ENCODE results near the gene TSPAN31. TPM values are rescaled to one million over a fixed set of nuclear protein-coding genes. Genes with fewer than 3 reads are reported as not detected.
A peak's percentile ranks its signal among the peaks of the same experiment; 100 is the strongest.
"Not testable (repeated sequence)": the region's sequence is repeated elsewhere in the genome, so short reads cannot be mapped to it uniquely, and the experiment has no call there.

TSPAN31 gene
- polyA plus RNA-seq, 12 donors = 40.6 to 55.8 (median 46.6) TPM; not detected in 1

GRCh38 chr12:57764662-57765002 lies 19.8 kb downstream of the TSPAN31 start:
- DNase-seq = no peak

GRCh38 chr12:57765003-57765697 lies 20.3 kb downstream of the TSPAN31 start:
- DNase-seq = no peak

GRCh38 chr12:57765698-57766463 lies 21.0 kb downstream of the TSPAN31 start:
- no peak for DNase-seq

DNA sequence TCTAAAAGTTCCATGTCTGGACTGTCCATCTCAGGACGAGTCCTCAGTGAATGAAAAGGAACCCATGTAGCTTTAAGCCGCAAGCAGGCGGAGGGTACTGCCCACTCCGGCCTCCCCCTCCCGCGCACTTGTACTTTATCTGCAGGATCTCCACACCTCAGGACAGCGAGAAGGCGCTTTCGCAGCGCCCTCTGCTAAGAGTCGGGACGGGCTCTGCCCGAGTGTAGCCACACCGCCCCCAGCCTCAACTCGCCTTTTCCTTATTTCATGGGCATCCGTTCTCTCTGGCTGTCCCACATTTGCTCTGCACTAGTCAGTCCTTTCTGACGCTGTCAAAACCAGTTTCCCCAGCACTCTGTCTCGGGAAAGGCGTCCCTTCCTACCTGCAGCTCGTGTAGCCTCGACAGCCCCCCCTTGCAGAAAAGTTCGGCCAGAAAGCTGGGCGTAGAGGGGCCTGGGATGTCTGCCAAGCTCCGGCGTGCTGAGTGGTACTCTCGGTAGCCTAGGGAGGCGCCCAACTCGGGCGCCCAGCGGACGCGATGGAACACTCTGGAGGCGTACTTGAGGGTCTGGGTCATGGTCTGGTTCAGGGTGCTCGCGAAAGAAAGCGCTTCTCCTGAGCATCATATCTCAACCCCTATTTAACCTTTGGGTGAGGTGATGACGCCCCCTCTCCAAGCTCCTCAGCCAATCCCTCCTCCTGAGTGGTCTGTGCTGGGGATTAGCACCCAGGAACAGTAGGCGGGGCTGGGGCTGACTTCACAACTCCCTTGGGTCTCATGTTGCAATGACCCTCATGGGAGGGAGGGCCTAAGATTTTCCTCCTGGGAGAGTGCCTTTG lies 21.8 kb downstream of the TSPAN31 start, which contains the start of gene CYP27B1:
CYP27B1 (minus strand) TSS at position 615 of the 841 bp plus-strand sequence; CDS start at position 578, 37 bp downstream.
- DNase-seq = no peak

GRCh38 chr12:57767305-57767698 lies 22.5 kb downstream of the TSPAN31 start:
- DNase-seq = no peak

DNA sequence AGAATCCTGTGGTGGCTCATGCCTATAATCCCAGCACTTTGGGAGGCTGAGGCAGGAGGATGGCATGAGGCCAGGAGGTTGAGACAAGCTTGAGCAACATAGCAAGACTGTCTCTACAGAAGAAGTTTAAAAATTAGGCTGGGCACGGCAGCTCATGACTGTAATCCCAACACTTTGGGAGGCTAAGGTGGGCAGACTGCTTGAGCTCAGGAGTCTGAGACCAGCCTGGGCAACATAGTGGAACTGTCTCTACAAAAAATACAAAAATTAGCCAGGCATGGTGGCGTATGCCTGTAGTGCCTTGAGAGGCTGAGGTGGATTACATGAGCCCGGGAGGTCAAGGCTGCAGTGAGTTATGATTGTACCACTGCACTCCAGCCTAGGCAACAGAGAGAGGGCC lies 23.0 kb downstream of the TSPAN31 start:
- no peak for DNase-seq

GRCh38 chr12:57769594-57769993 lies 24.8 kb downstream of the TSPAN31 start:
- DNase-seq = no peak

- no peak for DNase-seq
Measured at GRCh38 chr12:57770734-57771133, 25.9 kb downstream of the TSPAN31 start.

DNA sequence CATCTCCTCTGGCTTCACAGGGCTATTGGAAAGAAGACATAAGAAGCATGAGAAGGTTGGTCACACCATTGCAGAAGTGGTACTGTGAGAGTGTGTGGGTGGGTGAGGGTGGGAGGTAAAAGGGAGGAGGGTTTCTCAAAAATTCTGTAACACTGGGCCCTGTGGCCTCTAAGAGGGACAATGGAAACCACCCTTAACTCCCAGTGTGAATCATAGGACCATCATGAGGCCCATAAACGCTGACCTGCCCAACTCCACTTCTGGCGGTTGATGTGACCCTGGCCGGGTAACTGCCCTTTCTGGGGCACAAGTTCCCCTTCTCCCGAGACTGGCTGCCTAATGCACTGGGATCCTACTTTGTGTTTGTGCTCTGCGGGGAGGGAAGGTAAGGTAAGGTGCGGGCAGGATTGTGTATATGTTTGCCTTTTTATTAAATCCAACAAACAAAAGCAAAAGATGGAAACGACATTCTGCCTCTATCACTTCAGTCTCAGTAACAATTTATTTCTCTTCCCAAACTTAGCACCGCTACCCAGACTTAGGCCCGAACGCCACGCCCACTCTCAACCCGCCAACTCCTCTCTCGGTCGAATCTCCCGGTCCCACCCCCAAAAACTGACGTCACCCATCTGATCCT lies 26.5 kb downstream of the TSPAN31 start:
- DNase-seq = peak; percentile 96

DNA sequence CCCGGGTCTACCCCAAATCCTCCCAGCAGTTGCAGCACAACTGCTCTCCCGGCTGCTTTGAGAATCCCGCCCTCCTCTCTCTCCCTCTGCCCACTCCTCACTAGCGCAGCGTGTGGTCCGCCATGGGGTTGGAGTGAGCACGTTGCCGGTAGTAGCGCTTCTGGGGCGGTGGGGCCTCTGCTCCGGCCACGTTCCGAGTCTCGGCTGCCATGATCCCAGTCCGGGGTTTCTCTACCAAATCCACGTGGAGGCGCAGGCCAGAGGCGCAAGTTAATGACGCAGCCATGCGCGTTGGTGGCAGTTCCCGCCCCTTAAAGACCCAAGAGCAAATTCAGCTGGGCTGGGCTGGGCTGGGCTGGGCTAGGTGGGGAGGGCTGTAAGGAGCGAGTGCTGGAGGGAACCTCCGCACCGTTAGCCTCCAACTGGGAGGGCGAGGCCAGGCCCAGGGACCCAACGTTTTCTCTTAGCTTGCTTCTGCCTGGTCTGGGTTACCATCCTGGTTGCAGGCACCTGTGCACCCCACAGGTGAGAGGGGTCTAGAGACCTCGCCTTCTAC lies 27.1 kb downstream of the TSPAN31 start, which contains the start of gene METTL1:
METTL1 (minus strand) TSS at position 233 of the 556 bp plus-strand sequence; CDS start at position 211, 22 bp downstream.
- peak; percentile 98 for DNase-seq

- DNase-seq = peak; percentile 54
Measured at GRCh38 chr12:57772429-57773322, 27.8 kb downstream of the TSPAN31 start, which contains the start of gene EEF1AKMT3. Gene EEF1AKMT3 (plus strand): TSS chr12:57772614. CDS start chr12:57772725, 111 bp downstream.

DNA sequence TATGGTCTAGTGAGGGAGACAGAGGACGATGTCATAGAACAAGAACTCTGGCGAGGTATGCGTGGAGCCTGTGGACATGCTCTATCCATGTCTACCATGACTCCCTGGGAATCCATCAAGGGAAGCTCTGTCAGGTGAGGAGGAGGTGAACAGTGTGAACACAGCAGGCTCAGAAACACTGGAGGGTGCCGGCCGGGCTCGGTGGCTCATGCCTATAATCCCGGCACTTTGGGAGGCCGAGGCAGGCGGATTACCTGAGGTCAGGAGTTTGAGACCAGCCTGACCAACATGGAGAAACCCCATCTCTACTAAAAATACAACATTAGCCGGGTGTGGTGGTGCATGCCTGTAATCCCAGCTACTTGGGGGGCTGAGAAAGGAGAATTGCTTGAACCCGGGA lies 29.8 kb downstream of the TSPAN31 start:
- DNase-seq = not testable (repeated sequence)

DNA sequence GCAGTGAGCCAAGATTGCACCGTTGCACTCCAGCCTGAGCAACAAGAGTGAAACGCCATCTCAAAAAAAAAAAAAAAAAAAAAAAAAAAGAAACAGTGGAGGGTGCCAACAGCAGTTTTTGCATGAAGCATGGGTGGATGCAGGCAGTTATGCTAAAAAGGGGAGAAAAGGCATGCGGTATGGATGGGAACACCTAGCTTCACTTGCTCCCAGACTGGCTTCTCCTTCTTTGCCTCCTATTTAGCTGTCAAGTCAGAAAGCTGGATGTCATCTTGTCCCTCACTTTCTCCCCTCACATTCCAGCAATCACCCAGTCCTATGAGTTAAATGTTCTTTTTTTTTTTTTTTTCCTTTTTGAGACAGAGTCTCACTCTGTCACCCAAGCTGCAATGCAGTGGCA lies 30.2 kb downstream of the TSPAN31 start:
- no peak for DNase-seq

- no peak for DNase-seq
Measured at GRCh38 chr12:57775563-57776246, 30.9 kb downstream of the TSPAN31 start.

DNA sequence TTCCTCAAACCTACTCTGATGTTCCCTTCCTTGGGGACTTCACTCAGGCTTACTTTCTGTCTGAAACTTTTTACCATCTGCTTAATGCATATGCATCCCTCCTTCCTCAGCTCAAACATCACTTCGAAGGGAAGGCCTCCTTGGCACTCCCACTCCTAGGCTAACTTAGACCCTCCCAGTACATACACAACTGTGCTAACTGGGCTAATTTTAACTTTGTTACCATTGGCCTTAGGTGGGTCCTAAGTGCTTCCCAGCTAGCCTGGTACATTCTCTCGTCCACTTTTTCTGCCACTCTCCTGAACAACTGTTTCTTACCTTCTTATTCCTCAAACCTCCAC lies 31.4 kb downstream of the TSPAN31 start:
- no peak for DNase-seq

- DNase-seq = no peak
Measured at GRCh38 chr12:57777367-57777766, 32.5 kb downstream of the TSPAN31 start.

- DNase-seq = no peak
Measured at GRCh38 chr12:57777911-57778310, 33.1 kb downstream of the TSPAN31 start.

DNA sequence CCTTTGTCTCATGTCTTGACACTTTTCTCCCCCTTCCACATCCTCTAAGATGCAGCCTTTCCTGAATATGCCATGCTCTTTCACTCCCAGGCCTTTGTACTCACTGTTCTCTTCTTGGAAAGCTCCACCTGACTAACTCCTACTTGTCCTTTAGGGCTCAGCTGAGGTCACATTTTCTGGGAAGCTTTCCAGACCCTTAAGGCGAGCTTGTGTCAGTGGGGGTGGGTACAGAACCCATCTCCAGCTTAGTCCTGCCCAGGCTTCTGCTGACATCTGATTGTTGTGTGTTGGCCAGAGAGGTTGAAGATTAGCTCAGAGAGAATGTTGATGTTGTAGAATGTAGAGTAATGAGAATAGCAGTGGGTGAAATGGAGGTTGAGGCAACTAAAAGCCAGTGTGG lies 34.9 kb downstream of the TSPAN31 start:
- no peak for DNase-seq

GRCh38 chr12:57780284-57780897 lies 35.6 kb downstream of the TSPAN31 start:
- no peak for DNase-seq

Data from muscle of arm (tissue), 12 donors.